ENCODE results near the gene IFITM5.

IFITM5 gene

GRCh38 chr11:293271-293851, 6.0 kb downstream of the IFITM5 start:
- Histone ChIP-seq H3K9ac (ENCODE audit: low read length) (no peak overlapping the region), H3K79me2 (ENCODE audit: low read length) (no peaks in the 10 kb centered on the region; the same call in 1 of the 2 replicates), H3K4me2 (ENCODE audit: low read length) (no peak overlapping the region), H3K36me3 (replicated peaks; ENCODE audit: low read depth, low read length) (peaks cover 10% of the 10 kb centered on the region), H3K4me1 (ENCODE audit: low read length) (peaks cover 6% of the 10 kb centered on the region; the same call in 1 of the 2 replicates), H3K9me3 (ENCODE audit: insufficient read depth, low read length) (no peaks in the 10 kb centered on the region), H3K27ac (ENCODE audit: low read length) (no peak overlapping the region), H3K27me3 (ENCODE audit: low read depth, low read length) (no peaks in the 10 kb centered on the region; the same call in 1 of the 2 replicates), H2AFZ (ENCODE audit: low read depth, low read length) (no peak overlapping the region), H3K4me3 (ENCODE audit: low read length) (no peak overlapping the region), H4K20me1 (ENCODE audit: insufficient read depth, low read length) (no peaks in the 10 kb centered on the region)
- TF ChIP-seq CTCF (IDR thresholded peaks at IDR 0.05; ENCODE audit: low read depth, low read length), result no peak
- no peak for TF ChIP-seq EZH2phosphoT487 (IDR thresholded peaks at IDR 0.05; ENCODE audit: low read depth)

- TF ChIP-seq CTCF (IDR thresholded peaks at IDR 0.05; ENCODE audit: low read depth, low read length), result no peak
- no peak overlapping the region for H3K4me3 ChIP-seq (ENCODE audit: low read length)
- H3K9me3 ChIP-seq (ENCODE audit: insufficient read depth, low read length), result no peaks in the 10 kb centered on the region
- peaks cover 9% of the 10 kb centered on the region; the same call in 1 of the 2 replicates for H3K27me3 ChIP-seq (ENCODE audit: low read depth, low read length)
- H3K9ac ChIP-seq (ENCODE audit: low read length), result no peak overlapping the region
- peaks cover 12% of the 10 kb centered on the region for H3K4me1 ChIP-seq (ENCODE audit: low read length)
- H3K79me2 ChIP-seq (ENCODE audit: low read length), result no peaks in the 10 kb centered on the region; the same call in 1 of the 2 replicates
- H3K27ac ChIP-seq (ENCODE audit: low read length), result no peak overlapping the region
- no peak overlapping the region for H3K4me2 ChIP-seq (ENCODE audit: low read length)
- H3K36me3 ChIP-seq (replicated peaks; ENCODE audit: low read depth, low read length), result peaks cover 10% of the 10 kb centered on the region
- no peaks in the 10 kb centered on the region for H4K20me1 ChIP-seq (ENCODE audit: insufficient read depth, low read length)
- H2AFZ ChIP-seq (ENCODE audit: low read depth, low read length), result no peak overlapping the region
Measured at GRCh38 chr11:292211-293121, 6.9 kb downstream of the IFITM5 start.

- Histone ChIP-seq H3K79me2 (ENCODE audit: low read length) (no peaks in the 10 kb centered on the region; the same call in 1 of the 2 replicates), H3K27me3 (ENCODE audit: low read depth, low read length) (peaks cover 9% of the 10 kb centered on the region; the same call in 1 of the 2 replicates), H4K20me1 (ENCODE audit: insufficient read depth, low read length) (no peaks in the 10 kb centered on the region), H3K4me3 (ENCODE audit: low read length) (no peak overlapping the region), H3K36me3 (replicated peaks; ENCODE audit: low read depth, low read length) (peaks cover 10% of the 10 kb centered on the region), H3K9ac (ENCODE audit: low read length) (no peak overlapping the region), H3K27ac (ENCODE audit: low read length) (no peak overlapping the region), H3K4me2 (ENCODE audit: low read length) (no peak overlapping the region), H3K4me1 (ENCODE audit: low read length) (peaks cover 12% of the 10 kb centered on the region), H3K9me3 (ENCODE audit: insufficient read depth, low read length) (no peaks in the 10 kb centered on the region), H2AFZ (ENCODE audit: low read depth, low read length) (no peak overlapping the region)
- TF ChIP-seq EZH2phosphoT487 (IDR thresholded peaks at IDR 0.05; ENCODE audit: low read depth) (no peak), CTCF (IDR thresholded peaks at IDR 0.05; ENCODE audit: low read depth, low read length) (no peak)
Measured at GRCh38 chr11:291281-292210, 7.8 kb downstream of the IFITM5 start.
